Activated gamma-delta T cell (primary cell): ENCODE results near the gene LGALS9C.
"Not testable (repeated sequence)": the region's sequence is repeated elsewhere in the genome, so short reads cannot be mapped to it uniquely, and the experiment has no call there.

Experiments used
- DNase-seq: peaks from one replicate; lab custom pipeline; 2025; lab: John Stamatoyannopoulos, UW

The LGALS9C gene

GRCh38 chr17:18528899-18529500 lies 52.4 kb downstream of the LGALS9C start:
- DNase-seq = not testable (repeated sequence)

GRCh38 chr17:18530405-18530804 lies 53.8 kb downstream of the LGALS9C start:
- not testable (repeated sequence) for DNase-seq

- DNase-seq = not testable (repeated sequence)
These were observed 65.6 kb downstream of the LGALS9C start for GRCh38 chr17:18542234-18542633.

GRCh38 chr17:18542907-18543306 lies 66.3 kb downstream of the LGALS9C start:
- DNase-seq = not testable (repeated sequence)
